ENCODE data around the gene NOD2. TPM values are rescaled to one million over a fixed set of nuclear protein-coding genes. Genes with fewer than 3 reads are reported as not detected.
A peak's percentile ranks its signal among the peaks of the same experiment; 100 is the strongest.

NOD2 gene
- total RNA-seq, 1 donor from 2014 or later, result 8.3 TPM

DNA sequence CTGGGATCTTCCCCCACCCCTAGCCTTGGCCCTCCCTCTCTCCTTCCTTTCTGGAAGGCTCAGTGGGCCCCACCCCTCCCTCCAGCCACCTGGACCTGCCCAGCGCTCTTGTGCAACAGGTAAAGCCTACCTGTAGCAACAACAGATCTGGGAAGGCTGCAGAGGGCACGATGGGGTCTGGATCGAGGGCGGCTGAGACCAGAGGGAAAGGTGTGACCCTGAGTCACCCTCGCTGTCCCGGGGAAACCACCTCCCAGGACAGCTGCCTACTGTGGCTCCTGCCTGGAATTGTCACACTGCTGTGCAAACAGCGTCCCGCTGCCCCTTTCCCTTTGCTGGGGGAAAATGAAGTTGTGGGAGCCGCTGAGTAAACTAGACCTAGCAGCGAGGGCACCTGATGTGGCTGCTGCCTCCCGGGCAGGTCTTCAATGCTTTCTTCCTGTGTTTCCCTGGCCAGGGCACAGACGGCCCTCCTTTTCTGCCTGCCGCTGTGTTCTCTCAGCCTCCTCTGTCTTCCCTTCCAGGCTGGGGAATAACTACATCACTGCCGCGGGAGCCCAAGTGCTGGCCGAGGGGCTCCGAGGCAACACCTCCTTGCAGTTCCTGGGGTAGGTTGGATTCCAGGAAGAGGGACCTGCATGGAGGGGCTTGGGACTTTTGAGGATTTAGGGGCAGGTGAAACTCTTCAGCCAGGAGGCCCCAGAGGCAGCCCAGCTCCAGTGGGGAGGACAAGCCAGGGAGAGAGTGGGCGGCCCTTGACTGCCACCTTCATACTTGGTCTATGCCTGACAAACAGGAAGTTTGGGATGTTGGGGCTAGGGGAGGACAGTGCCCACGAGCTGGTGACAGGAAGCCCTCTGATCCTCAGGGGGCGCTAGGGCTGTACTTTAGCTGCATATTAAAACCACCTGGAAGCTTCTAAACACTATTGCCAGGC, 26.3 kb downstream of the NOD2 start:
- Mint-ChIP-seq H3K36me3 (ENCODE audit: low read depth) (peaks cover 34% of the 10 kb centered on the region), H3K4me1 (peaks cover 32% of the 10 kb centered on the region), H3K27ac (peak overlapping the region; percentile 62), H3K9me3 (peaks cover 16% of the 10 kb centered on the region), H3K4me3 (no peak overlapping the region), H3K27me3 (no peaks in the 10 kb centered on the region)
- intact Hi-C loops (cut with micrococcal nuclease), result no loop called here
- no peak for DNase-seq

DNA sequence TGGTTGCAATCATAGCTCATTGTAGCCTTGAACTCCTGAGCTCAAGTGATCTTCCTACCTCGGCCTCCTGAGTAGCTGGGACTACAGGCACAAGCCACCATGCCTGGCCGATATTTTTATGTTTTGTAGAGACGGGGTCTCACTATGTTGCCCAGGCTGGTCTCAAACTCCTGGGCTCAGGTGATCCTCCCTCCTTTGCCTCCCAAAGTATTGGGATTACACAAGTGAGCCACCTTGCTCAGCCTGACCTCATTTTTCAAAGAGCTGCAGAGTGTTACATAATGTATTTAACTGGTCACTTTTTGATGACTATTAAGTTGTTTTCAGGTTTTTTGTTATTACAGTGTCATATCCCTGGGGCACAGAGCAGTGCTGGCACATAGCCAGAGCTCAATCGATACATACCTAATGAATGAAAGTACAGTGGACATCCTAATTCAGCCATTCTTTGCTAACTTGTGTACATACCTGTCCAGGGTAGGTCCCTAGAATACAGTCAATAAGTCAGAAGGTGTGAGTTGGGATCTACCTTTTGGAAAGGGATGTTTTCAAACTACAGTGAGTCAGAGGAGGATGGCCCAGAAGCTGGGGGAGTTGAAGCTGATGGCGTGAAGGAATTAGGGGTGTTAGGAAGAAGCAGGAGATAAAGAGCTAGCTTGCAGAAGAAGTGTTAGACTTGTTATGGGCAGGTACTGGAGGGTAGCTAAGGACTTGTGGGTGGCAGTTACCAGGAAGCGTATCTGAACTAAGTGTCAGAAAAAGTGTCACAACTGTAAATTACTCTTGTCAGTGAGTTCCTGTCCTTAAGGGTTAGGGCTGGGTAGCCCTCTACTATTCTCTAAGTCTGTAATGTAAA, 28.4 kb downstream of the NOD2 start:
- no peaks in the 10 kb centered on the region for H3K27me3 Mint-ChIP-seq
- intact Hi-C loops (cut with micrococcal nuclease), result no loop called here
- H3K9me3 Mint-ChIP-seq, result peaks cover 26% of the 10 kb centered on the region
- peaks cover 31% of the 10 kb centered on the region for H3K4me1 Mint-ChIP-seq
- peaks cover 48% of the 10 kb centered on the region for H3K36me3 Mint-ChIP-seq (ENCODE audit: low read depth)
- H3K4me3 Mint-ChIP-seq, result no peak overlapping the region
- peak overlapping the region; percentile 23 for H3K27ac Mint-ChIP-seq
- DNase-seq, result no peak

DNA sequence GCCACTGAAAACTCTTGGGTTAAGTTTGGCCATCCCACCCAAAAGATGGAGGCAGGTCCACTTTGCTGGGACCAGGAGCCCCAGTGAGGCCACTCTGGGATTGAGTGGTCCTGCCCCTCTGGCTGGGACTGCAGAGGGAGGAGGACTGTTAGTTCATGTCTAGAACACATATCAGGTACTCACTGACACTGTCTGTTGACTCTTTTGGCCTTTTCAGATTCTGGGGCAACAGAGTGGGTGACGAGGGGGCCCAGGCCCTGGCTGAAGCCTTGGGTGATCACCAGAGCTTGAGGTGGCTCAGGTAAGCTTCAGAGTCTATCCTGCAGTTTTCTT, 29.0 kb downstream of the NOD2 start:
- intact Hi-C loops (cut with micrococcal nuclease), result no loop called here
- peaks cover 30% of the 10 kb centered on the region for H3K4me1 Mint-ChIP-seq
- H3K4me3 Mint-ChIP-seq, result no peak overlapping the region
- H3K27ac Mint-ChIP-seq, result no peak overlapping the region
- H3K9me3 Mint-ChIP-seq, result peaks cover 26% of the 10 kb centered on the region
- no peaks in the 10 kb centered on the region for H3K27me3 Mint-ChIP-seq
- H3K36me3 Mint-ChIP-seq (ENCODE audit: low read depth), result peaks cover 48% of the 10 kb centered on the region
- no peak for DNase-seq

DNA sequence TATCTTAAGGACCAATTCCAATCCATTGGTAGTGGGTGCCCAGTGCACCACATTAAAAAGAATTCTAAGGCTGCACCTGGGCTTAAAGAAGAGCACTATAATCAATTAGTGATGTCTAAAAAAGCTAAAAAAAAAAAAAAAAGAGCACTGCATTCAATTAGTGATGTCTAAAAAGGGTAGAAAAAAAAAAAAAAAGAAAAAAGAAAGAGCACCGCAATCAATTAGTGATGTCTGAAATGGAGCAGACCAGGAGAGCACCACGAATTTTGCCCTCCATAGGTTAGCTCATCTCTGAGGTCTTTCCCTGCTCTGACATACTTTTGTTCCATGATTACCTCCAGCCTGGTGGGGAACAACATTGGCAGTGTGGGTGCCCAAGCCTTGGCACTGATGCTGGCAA, 29.6 kb downstream of the NOD2 start:
- intact Hi-C loops (cut with micrococcal nuclease), result no loop called here
- Mint-ChIP-seq H3K4me3 (no peak overlapping the region), H3K27me3 (no peaks in the 10 kb centered on the region), H3K9me3 (peaks cover 26% of the 10 kb centered on the region), H3K36me3 (ENCODE audit: low read depth) (peaks cover 52% of the 10 kb centered on the region), H3K27ac (no peak overlapping the region), H3K4me1 (peaks cover 29% of the 10 kb centered on the region)
- no peak for DNase-seq

DNA sequence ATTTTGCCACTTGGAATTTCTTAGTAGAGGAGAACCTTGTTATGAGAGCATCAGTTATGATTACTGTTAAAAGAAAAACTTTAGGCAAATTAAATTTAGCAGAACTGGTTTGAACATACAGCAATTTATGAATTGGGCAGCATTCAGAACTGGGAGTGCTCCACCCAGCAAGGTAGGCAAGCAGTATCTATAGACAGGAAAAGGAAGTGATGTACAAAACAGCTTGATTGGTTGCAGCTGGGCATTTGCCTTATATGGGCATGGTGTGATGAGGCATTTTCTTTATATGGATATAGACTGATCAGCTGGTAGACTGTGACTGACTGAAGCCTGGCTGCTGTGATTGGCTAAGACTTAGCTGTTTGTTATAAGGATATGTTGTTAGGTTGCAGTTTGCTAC, 30.9 kb downstream of the NOD2 start:
- H3K36me3 Mint-ChIP-seq (ENCODE audit: low read depth), result peaks cover 57% of the 10 kb centered on the region
- H3K27me3 Mint-ChIP-seq, result no peaks in the 10 kb centered on the region
- H3K4me1 Mint-ChIP-seq, result peaks cover 22% of the 10 kb centered on the region
- H3K4me3 Mint-ChIP-seq, result no peak overlapping the region
- DNase-seq, result no peak
- H3K27ac Mint-ChIP-seq, result no peak overlapping the region
- intact Hi-C loops (cut with micrococcal nuclease), result no loop called here
- H3K9me3 Mint-ChIP-seq, result peaks cover 33% of the 10 kb centered on the region

DNA sequence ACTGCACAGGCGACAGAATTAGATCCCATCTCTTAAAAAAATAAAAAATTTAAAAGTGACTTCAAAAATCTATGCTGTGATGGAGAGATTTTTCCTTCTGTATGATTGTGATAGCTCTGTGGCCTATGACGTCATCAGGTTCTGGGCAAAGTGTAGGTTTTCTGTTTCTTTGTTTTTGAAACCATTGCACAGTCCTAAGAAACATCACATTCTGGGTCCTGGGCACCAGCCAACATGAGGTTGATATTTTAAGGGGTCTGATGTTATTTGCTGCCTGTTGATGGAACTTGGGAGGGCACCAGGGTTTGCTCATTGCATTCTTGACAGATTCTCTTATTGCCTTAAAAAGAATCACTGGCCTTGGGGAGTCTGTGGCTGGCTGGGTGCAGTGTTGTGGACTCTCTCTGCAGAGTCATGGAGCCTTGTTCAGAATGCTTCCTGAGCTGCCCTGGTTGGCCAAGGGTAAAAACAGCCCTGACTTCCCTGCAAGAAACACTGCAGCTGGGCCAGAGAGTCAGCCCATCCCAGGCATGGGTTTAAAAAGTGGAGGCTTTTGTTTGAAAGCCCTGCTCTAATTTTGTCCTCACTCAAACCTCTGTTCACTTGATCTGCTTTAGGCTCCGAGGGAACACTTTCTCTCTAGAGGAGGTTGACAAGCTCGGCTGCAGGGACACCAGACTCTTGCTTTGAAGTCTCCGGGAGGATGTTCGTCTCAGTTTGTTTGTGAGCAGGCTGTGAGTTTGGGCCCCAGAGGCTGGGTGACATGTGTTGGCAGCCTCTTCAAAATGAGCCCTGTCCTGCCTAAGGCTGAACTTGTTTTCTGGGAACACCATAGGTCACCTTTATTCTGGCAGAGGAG, 38.0 kb downstream of the NOD2 start:
- Mint-ChIP-seq H3K27ac (peak overlapping the region; percentile 85), H3K4me1 (peaks cover 27% of the 10 kb centered on the region), H3K27me3 (no peaks in the 10 kb centered on the region), H3K36me3 (ENCODE audit: low read depth) (peaks cover 38% of the 10 kb centered on the region), H3K9me3 (peaks cover 13% of the 10 kb centered on the region), H3K4me3 (peak overlapping the region; percentile 31)
- intact Hi-C loops (cut with micrococcal nuclease), result no loop called here
- DNase-seq, result peak; percentile 74

DNA sequence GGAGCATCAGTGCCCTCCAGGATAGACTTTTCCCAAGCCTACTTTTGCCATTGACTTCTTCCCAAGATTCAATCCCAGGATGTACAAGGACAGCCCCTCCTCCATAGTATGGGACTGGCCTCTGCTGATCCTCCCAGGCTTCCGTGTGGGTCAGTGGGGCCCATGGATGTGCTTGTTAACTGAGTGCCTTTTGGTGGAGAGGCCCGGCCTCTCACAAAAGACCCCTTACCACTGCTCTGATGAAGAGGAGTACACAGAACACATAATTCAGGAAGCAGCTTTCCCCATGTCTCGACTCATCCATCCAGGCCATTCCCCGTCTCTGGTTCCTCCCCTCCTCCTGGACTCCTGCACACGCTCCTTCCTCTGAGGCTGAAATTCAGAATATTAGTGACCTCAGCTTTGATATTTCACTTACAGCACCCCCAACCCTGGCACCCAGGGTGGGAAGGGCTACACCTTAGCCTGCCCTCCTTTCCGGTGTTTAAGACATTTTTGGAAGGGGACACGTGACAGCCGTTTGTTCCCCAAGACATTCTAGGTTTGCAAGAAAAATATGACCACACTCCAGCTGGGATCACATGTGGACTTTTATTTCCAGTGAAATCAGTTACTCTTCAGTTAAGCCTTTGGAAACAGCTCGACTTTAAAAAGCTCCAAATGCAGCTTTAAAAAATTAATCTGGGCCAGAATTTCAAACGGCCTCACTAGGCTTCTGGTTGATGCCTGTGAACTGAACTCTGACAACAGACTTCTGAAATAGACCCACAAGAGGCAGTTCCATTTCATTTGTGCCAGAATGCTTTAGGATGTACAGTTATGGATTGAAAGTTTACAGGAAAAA, 38.8 kb downstream of the NOD2 start:
- peak overlapping the region; percentile 85 for H3K27ac Mint-ChIP-seq
- peaks cover 35% of the 10 kb centered on the region for H3K4me1 Mint-ChIP-seq
- H3K27me3 Mint-ChIP-seq, result no peaks in the 10 kb centered on the region
- peaks cover 13% of the 10 kb centered on the region for H3K9me3 Mint-ChIP-seq
- H3K36me3 Mint-ChIP-seq (ENCODE audit: low read depth), result peaks cover 37% of the 10 kb centered on the region
- no peak overlapping the region for H3K4me3 Mint-ChIP-seq
- DNase-seq, result no peak
- intact Hi-C loops (cut with micrococcal nuclease), result no loop called here

DNA sequence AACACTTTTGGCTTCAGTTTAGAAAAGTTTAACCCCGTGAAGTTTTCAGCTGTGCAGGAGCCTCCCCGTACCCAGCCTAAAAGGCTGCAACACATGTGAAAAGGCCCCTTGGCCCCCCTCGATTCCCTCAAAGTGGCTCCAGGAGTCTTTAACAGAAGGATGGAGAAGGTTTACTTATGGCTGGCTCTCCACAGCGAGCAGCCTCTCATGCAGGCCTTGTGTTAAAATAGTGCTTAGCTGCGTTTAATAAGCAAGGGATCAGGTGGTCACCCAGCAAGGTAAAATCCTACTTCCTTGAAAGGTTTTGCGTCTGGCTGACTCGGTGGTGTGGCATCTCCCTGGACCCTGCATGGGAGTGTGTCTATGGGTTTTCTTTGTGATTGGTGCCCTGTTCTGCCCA, 40.1 kb downstream of the NOD2 start:
- intact Hi-C loops (cut with micrococcal nuclease), result no loop called here

DNA sequence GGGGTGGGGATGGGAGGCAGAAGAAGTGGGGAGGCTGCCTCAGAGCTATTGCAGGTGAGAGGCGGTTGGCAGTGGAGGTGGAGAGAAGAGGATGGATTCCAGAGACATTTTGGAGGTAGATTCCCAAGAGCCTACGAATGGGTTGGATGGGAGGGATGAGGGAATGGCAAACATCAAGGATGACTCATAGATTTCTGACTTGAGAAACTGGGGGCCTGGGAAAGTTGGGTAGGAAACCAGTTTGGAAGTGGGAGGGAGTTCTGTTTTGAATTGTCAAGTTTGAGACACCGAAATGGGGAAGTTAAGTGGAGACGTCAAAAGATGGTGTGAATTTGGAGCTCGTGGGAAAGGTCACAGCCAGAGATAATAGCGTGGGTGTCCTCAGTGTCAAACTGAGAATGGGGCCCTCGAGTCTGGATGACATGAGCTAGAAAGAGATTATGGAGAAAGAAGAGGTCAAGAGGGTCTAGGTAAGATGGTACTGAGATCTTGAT, 42.3 kb downstream of the NOD2 start:
- H3K36me3 Mint-ChIP-seq (ENCODE audit: low read depth), result peaks cover 37% of the 10 kb centered on the region
- H3K27ac Mint-ChIP-seq, result peak overlapping the region; percentile 47
- intact Hi-C loops (cut with micrococcal nuclease), result no loop called here
- H3K4me1 Mint-ChIP-seq, result peaks cover 50% of the 10 kb centered on the region
- peak overlapping the region; percentile 8 for H3K4me3 Mint-ChIP-seq
- DNase-seq, result no peak
- no peaks in the 10 kb centered on the region for H3K27me3 Mint-ChIP-seq
- peaks cover 6% of the 10 kb centered on the region for H3K9me3 Mint-ChIP-seq

More for the DNA sequence above, 40.1 kb downstream of the NOD2 start:
- H3K9me3 Mint-ChIP-seq, result peaks cover 13% of the 10 kb centered on the region
- H3K4me3 Mint-ChIP-seq, result no peak overlapping the region
- H3K27me3 Mint-ChIP-seq, result no peaks in the 10 kb centered on the region
- no peak for DNase-seq
- peaks cover 38% of the 10 kb centered on the region for H3K36me3 Mint-ChIP-seq (ENCODE audit: low read depth)
- peaks cover 41% of the 10 kb centered on the region for H3K4me1 Mint-ChIP-seq
- no peak overlapping the region for H3K27ac Mint-ChIP-seq

DNA sequence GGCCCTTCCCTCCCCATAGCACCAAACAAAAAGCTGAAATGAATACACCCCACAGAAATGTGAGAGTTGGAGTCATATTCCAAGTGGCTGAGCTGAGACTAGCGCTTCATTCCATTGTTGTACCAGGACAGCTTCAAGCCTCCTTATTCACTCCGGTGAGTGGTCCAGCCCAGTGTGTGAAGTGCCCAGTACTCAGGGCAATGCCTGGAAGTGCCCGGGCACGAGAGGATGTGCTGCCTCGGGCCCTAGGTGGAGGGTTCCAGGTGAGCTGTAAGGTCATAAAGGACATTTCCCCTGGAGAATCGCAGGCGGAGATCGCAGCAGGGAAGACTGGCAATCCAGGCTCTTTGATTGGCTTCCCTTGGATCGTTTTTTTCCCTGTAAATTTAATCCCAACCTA, 43.0 kb downstream of the NOD2 start:
- Mint-ChIP-seq H3K4me1 (peaks cover 50% of the 10 kb centered on the region), H3K27me3 (no peaks in the 10 kb centered on the region), H3K4me3 (no peak overlapping the region), H3K27ac (no peak overlapping the region), H3K9me3 (peaks cover 6% of the 10 kb centered on the region), H3K36me3 (ENCODE audit: low read depth) (peaks cover 37% of the 10 kb centered on the region)
- no peak for DNase-seq
- intact Hi-C loops (cut with micrococcal nuclease), result no loop called here

DNA sequence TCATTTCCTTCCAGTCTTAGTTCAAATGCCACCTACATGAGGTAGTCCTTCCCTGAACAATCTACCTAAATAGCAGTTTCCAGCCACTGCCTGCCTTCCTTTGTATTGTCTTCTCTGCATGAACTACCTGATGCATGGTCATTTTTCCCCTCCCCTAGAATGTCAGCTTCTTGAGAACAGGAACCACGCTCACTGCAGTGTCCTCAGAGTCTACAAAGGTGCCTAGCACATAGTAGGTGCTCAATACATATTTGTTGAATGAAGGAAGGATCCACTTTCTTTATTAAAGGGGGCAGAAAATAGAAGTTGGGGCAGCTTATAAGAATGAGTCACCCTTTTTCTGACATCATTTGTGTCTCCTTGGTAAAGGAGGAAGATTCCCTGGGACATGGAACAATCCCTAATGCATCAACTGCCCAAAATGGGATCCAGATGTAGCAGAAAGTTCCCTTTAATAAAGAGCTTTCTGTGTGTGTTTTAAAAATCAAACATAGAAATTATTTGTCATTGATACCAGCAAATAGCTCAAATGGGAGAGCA, 44.1 kb downstream of the NOD2 start:
- DNase-seq, result no peak

DNA sequence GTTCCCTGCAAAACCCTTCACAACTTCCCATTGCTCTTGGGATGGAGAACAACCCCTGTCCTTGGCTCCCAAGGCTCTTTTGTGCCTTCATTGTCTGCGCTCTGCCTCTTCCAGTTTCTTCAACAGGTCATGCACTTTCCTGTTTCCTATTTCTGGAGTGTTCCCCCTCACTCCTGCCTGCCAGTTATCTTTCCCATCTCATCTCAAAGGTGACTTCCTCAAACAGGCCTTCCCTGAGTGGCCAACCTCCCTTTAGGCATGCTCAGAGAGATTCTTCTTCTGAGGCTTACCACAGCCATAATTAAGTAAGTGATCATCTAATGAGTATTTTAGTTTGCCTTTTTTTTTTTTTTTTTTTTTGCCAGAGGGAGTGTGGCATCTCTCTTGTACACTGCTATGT, 45.6 kb downstream of the NOD2 start:
- Mint-ChIP-seq H3K36me3 (ENCODE audit: low read depth) (peaks cover 44% of the 10 kb centered on the region), H3K9me3 (peaks cover 6% of the 10 kb centered on the region), H3K27me3 (no peaks in the 10 kb centered on the region), H3K4me1 (peaks cover 49% of the 10 kb centered on the region), H3K4me3 (no peak overlapping the region), H3K27ac (no peak overlapping the region)
- intact Hi-C loops (cut with micrococcal nuclease), result no loop called here
- DNase-seq, result no peak

More for the DNA sequence above, 44.1 kb downstream of the NOD2 start:
- Mint-ChIP-seq H3K36me3 (ENCODE audit: low read depth) (peaks cover 33% of the 10 kb centered on the region), H3K4me3 (no peak overlapping the region), H3K4me1 (peaks cover 44% of the 10 kb centered on the region), H3K27me3 (no peaks in the 10 kb centered on the region), H3K27ac (peak overlapping the region; percentile 38), H3K9me3 (peaks cover 6% of the 10 kb centered on the region)
- intact Hi-C loops (cut with micrococcal nuclease), result no loop called here
